Activated CD4-positive, alpha-beta memory T cell treated with anti-CD3 and anti-CD28 coated beads, Interleukin-2, amount 10 ng/mL, durations not matched to agents 7 days and 5 days (primary cell): ENCODE measurements around the gene FBXL15. TPM values are rescaled to one million over a fixed set of nuclear protein-coding genes. Genes with fewer than 3 reads are reported as not detected.

ENCODE experiments used
- CTCF ChIA-PET: fragments of 350-600 bp; sonication (Branson Sonifier 250); formaldehyde crosslinking; loops from one replicate; lab custom pipeline; 2021; ENCODE audit warnings: antibody characterized with exemption, inconsistent platforms; lab: Charles Lee
- POLR2A ChIA-PET: fragments of 350-600 bp; sonication (Branson Sonifier 250); formaldehyde crosslinking; loops from one replicate; lab custom pipeline; 2021; ENCODE audit warnings: antibody characterized with exemption; lab: Charles Lee
- DNase-seq: peaks from one replicate; pipeline ENCODE4 v3.0.0-alpha.2; 2020
- H3K27ac Mint-ChIP-seq: one replicate; pipeline ENCODE4 v1.8.0; 2021; ENCODE audit warnings: mild to moderate bottlenecking, mixed read lengths
- H3K27me3 Mint-ChIP-seq: one replicate; pipeline ENCODE4 v1.8.0; 2021; ENCODE audit warnings: mixed read lengths
- H3K36me3 Mint-ChIP-seq: one replicate; pipeline ENCODE4 v1.8.0; 2021; ENCODE audit warnings: low read depth, mixed read lengths
- H3K4me1 Mint-ChIP-seq: one replicate; pipeline ENCODE4 v1.8.0; 2021; ENCODE audit warnings: mixed read lengths
- H3K4me3 Mint-ChIP-seq: one replicate; pipeline ENCODE4 v1.8.0; 2021; ENCODE audit warnings: mild to moderate bottlenecking, mixed read lengths
- H3K9me3 Mint-ChIP-seq: one replicate; pipeline ENCODE4 v1.8.0; 2021; ENCODE audit warnings: mixed read lengths
- total RNA-seq, 2 experiments: library from RNA; stranded (reverse); gene quantifications; one replicate each; pipeline ENCODE4 v1.2.3, GENCODE V29; 2021

Gene FBXL15
- total RNA-seq, 2 experiments from 2014 or later = 13.5 to 14.3 TPM

DNA sequence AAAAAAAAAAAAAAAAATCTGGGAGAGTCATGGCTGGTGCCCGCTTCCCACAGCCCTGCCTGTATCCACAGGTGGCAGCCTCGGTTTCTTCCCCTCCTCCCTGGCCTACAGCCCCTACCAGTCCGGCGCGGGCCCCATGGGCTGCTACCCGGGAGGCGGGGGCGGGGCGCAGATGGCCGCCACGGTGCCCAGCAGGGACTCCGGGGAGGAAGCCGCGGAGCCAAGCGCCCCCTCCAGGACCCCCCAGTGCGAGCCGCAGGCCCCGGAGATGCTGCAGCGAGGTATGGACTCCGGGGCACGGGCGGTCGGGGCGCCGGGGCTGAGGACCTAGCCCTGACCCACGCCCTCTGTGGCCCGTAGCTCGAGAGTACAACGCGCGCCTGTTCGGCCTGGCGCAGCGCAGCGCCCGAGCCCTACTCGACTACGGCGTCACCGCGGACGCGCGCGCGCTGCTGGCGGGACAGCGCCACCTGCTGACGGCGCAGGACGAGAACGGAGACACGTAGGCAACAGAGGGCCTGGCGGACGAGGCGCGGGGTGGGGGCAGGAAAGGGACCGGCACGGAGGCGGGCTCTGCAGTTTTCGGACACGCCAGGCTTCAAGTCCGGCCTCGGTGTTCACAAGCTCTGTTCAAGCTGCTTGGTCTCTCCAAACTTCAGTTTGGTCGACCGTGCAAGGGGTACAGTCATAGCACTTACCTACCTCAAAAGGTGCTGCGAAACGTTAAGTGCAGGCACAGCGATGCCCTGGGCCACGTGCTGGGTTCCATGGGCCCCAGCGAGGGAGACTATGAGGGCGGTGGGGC, 21.2 kb upstream of the FBXL15 start:
- peak overlapping the region; percentile 66 for H3K4me3 Mint-ChIP-seq
- peaks cover 57% of the 10 kb centered on the region for H3K36me3 Mint-ChIP-seq
- peak; percentile 91 for DNase-seq
- H3K4me1 Mint-ChIP-seq = peaks cover 45% of the 10 kb centered on the region
- CTCF ChIA-PET = interaction anchor here (0.5 to 10.7 kb wide), 36 partner anchors 8 to 590 kb away, joined by 3 to 199 read pairs (median 5); partner anchors contain the start of genes CUEDC2, ELOVL3, FBXL15 and PPRC1
- POLR2A ChIA-PET = interaction anchor here (0.9 to 4.1 kb wide), 9 partner anchors 8 to 246 kb away, joined by 3 to 32 read pairs (median 4); partner anchors contain the start of genes FBXL15 and GBF1
- peak overlapping the region; percentile 63 for H3K27ac Mint-ChIP-seq
- no peaks in the 10 kb centered on the region for H3K27me3 Mint-ChIP-seq
- H3K9me3 Mint-ChIP-seq = no peaks in the 10 kb centered on the region

DNA sequence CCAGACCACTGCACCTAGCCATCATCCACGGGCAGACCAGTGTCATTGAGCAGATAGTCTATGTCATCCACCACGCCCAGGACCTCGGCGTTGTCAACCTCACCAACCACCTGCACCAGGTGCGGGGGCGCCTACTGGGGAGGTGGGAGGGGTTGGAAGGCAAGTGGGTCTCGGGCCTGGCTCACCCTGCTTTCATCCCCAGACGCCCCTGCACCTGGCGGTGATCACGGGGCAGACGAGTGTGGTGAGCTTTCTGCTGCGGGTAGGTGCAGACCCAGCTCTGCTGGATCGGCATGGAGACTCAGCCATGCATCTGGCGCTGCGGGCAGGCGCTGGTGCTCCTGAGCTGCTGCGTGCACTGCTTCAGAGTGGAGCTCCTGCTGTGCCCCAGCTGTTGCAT, 20.6 kb upstream of the FBXL15 start:
- POLR2A ChIA-PET = interaction anchor here (0.7 to 4.1 kb wide), 9 partner anchors 7 to 247 kb away, joined by 3 to 32 read pairs (median 3); partner anchors contain the start of genes FBXL15 and GBF1
- Mint-ChIP-seq H3K4me1 (peaks cover 45% of the 10 kb centered on the region), H3K27me3 (no peaks in the 10 kb centered on the region), H3K27ac (peak overlapping the region; percentile 63), H3K4me3 (peak overlapping the region; percentile 66), H3K36me3 (peaks cover 57% of the 10 kb centered on the region), H3K9me3 (no peaks in the 10 kb centered on the region)
- CTCF ChIA-PET = interaction anchor here (0.6 to 10.7 kb wide), 23 partner anchors 8 to 591 kb away, joined by 3 to 199 read pairs (median 5); partner anchors contain the start of genes ELOVL3, FBXL15 and SUFU
- no peak for DNase-seq

DNA sequence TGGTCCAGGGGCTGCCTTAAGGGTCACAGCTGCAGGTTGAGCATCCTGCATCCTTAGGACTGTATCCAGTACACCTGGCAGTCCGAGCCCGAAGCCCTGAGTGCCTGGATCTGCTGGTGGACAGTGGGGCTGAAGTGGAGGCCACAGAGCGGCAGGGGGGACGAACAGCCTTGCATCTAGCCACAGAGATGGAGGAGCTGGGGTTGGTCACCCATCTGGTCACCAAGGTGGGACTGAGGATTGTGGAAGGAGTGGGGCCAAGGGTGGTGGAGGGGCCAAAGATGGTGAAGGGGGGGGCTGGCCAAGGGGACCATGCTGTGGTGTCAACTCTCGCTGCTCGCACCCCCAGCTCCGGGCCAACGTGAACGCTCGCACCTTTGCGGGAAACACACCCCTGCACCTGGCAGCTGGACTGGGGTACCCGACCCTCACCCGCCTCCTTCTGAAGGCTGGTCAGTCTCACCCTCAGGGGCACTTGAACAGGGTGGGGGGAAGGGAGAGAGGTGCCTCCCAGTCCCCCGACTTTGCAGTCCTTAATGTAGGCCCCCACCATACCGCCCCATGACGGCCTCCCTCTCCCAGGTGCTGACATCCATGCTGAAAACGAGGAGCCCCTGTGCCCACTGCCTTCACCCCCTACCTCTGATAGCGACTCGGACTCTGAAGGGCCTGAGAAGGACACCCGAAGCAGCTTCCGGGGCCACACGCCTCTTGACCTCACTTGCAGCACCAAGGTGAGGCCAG, 19.9 kb upstream of the FBXL15 start:
- no peak for DNase-seq
- POLR2A ChIA-PET = interaction anchor here (0.7 to 4.1 kb wide), 3 partner anchors 20 to 53 kb away, joined by 3 to 32 read pairs (median 3); partner anchors contain the start of gene FBXL15
- Mint-ChIP-seq H3K4me3 (no peak overlapping the region), H3K27ac (no peak overlapping the region), H3K4me1 (peaks cover 43% of the 10 kb centered on the region), H3K9me3 (no peaks in the 10 kb centered on the region), H3K27me3 (no peaks in the 10 kb centered on the region), H3K36me3 (peaks cover 57% of the 10 kb centered on the region)
- CTCF ChIA-PET = interaction anchor here (0.6 to 10.7 kb wide), 9 partner anchors 9 to 231 kb away, joined by 3 to 199 read pairs (median 8); partner anchors contain the start of genes ELOVL3, FBXL15 and SUFU

DNA sequence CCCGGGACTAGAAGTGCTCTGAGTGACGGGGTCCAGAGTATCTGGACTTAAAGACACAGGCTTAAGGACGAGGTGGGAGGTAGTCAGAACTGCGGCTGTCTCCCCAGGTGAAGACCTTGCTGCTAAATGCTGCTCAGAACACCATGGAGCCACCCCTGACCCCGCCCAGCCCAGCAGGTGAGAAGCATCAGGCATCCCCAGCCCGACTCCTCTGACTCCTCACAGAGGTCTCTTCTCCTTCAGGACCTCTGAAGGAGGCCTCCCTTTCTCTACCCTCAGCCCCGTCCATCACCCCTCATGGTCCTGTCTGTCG, 19.3 kb upstream of the FBXL15 start:
- ChIA-PET POLR2A (no interaction called here), CTCF (interaction anchor here (0.6 to 10.7 kb wide), 3 partner anchors 16 to 172 kb away, joined by 3 to 199 read pairs (median 22); partner anchors contain the start of gene ELOVL3)
- DNase-seq = no peak
- Mint-ChIP-seq H3K4me1 (peaks cover 38% of the 10 kb centered on the region), H3K9me3 (no peaks in the 10 kb centered on the region), H3K4me3 (no peak overlapping the region), H3K27me3 (no peaks in the 10 kb centered on the region), H3K36me3 (peaks cover 53% of the 10 kb centered on the region), H3K27ac (no peak overlapping the region)

- ChIA-PET POLR2A (interaction anchor here (2.2 kb wide), 1 partner anchor 19 kb away, joined by 8 read pairs; the partner anchor contains the start of gene FBXL15), CTCF (interaction anchor here (10.7 kb wide), 1 partner anchor 172 kb away, joined by 199 read pairs; the partner anchor contains the start of gene ELOVL3)
- Mint-ChIP-seq H3K4me1 (peaks cover 32% of the 10 kb centered on the region), H3K36me3 (peaks cover 46% of the 10 kb centered on the region), H3K4me3 (no peak overlapping the region), H3K27me3 (peaks cover 2% of the 10 kb centered on the region), H3K9me3 (no peaks in the 10 kb centered on the region), H3K27ac (no peak overlapping the region)
- no peak for DNase-seq
Measured at GRCh38 chr10:102401735-102402511, 18.7 kb upstream of the FBXL15 start.

- Mint-ChIP-seq H3K27ac (no peak overlapping the region), H3K4me1 (peaks cover 27% of the 10 kb centered on the region), H3K36me3 (peaks cover 41% of the 10 kb centered on the region), H3K9me3 (no peaks in the 10 kb centered on the region), H3K27me3 (peaks cover 5% of the 10 kb centered on the region), H3K4me3 (no peak overlapping the region)
- ChIA-PET POLR2A (interaction anchor here (1.5 to 2.2 kb wide), 3 partner anchors 10 to 49 kb away, joined by 4 to 8 read pairs (median 5); partner anchors contain the start of genes C10orf95 and FBXL15), CTCF (interaction anchor here (1.4 to 10.7 kb wide), 4 partner anchors 8 to 173 kb away, joined by 5 to 199 read pairs (median 13); partner anchors contain the start of genes ELOVL3, FBXL15 and NFKB2)
- no peak for DNase-seq
Measured at GRCh38 chr10:102402512-102402896, 18.1 kb upstream of the FBXL15 start.

GRCh38 chr10:102403115-102403514, 17.5 kb upstream of the FBXL15 start:
- Mint-ChIP-seq H3K4me1 (peaks cover 23% of the 10 kb centered on the region), H3K27ac (no peak overlapping the region), H3K27me3 (peaks cover 11% of the 10 kb centered on the region), H3K36me3 (peaks cover 34% of the 10 kb centered on the region), H3K9me3 (no peaks in the 10 kb centered on the region), H3K4me3 (no peak overlapping the region)
- ChIA-PET POLR2A (interaction anchor here (1.2 to 2.2 kb wide), 4 partner anchors 10 to 48 kb away, joined by 3 to 8 read pairs (median 4); partner anchors contain the start of genes C10orf95 and FBXL15), CTCF (interaction anchor here (0.6 to 2.2 kb wide), 15 partner anchors 8 to 396 kb away, joined by 3 to 17 read pairs (median 4); partner anchors contain the start of genes CUEDC2, FBXL15 and NFKB2)
- DNase-seq = no peak

GRCh38 chr10:102404361-102405107, 16.1 kb upstream of the FBXL15 start:
- ChIA-PET CTCF (interaction anchor here (0.7 to 2.2 kb wide), 12 partner anchors 11 to 238 kb away, joined by 3 to 17 read pairs (median 4); partner anchors contain the start of genes CUEDC2 and FBXL15), POLR2A (interaction anchor here (0.7 to 1.9 kb wide), 12 partner anchors 8 to 233 kb away, joined by 3 to 6 read pairs (median 4); partner anchors contain the start of genes C10orf95, FBXL15 and NFKB2)
- Mint-ChIP-seq H3K27me3 (peaks cover 18% of the 10 kb centered on the region), H3K9me3 (no peaks in the 10 kb centered on the region), H3K27ac (no peak overlapping the region), H3K4me3 (no peak overlapping the region), H3K4me1 (peaks cover 19% of the 10 kb centered on the region), H3K36me3 (peaks cover 27% of the 10 kb centered on the region)
- DNase-seq = no peak

DNA sequence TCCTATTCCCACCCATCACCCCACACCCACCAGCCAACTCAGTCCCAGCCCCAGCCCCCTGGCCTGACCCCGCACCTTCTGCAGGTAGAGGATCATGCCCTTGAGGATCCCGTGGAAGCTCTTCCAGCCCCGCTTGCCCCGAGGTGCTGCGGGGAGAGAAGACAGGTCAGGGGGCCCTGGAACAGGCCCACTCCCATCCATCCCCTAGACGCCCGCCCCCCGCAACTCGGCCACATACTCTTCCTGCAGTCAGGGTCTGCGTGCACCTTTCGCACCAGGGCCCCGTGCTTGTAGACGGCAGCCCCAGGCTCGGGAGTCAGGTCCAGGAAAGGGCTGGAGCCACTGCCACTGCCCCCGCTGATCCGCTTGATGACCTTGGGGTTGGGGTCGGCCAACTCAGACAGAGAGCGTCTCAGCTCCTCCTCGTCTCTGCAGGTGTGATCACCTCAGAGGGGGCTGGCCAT, 15.5 kb upstream of the FBXL15 start:
- H3K9me3 Mint-ChIP-seq = no peaks in the 10 kb centered on the region

GRCh38 chr10:102405632-102406031, 15.0 kb upstream of the FBXL15 start:
- H3K4me3 Mint-ChIP-seq = no peak overlapping the region
- no peaks in the 10 kb centered on the region for H3K9me3 Mint-ChIP-seq
- ChIA-PET CTCF (interaction anchor here (1.0 to 1.7 kb wide), 2 partner anchors 27 to 236 kb away, joined by 3 to 5 read pairs; partner anchors contain the start of gene CUEDC2), POLR2A (interaction anchor here (1.0 to 1.3 kb wide), 3 partner anchors 8 to 67 kb away, joined by 3 to 6 read pairs (median 3); partner anchors contain the start of gene NFKB2)
- peaks cover 15% of the 10 kb centered on the region for H3K4me1 Mint-ChIP-seq
- H3K27ac Mint-ChIP-seq = no peak overlapping the region
- peaks cover 26% of the 10 kb centered on the region for H3K27me3 Mint-ChIP-seq
- H3K36me3 Mint-ChIP-seq = peaks cover 20% of the 10 kb centered on the region
- no peak for DNase-seq

More for the DNA sequence above, 15.5 kb upstream of the FBXL15 start:
- Mint-ChIP-seq H3K4me3 (no peak overlapping the region), H3K36me3 (peaks cover 25% of the 10 kb centered on the region), H3K27me3 (peaks cover 24% of the 10 kb centered on the region), H3K4me1 (peaks cover 19% of the 10 kb centered on the region), H3K27ac (no peak overlapping the region)
- ChIA-PET POLR2A (interaction anchor here (0.9 to 1.3 kb wide), 8 partner anchors 8 to 178 kb away, joined by 3 to 6 read pairs (median 3); partner anchors contain the start of genes FBXL15 and NFKB2), CTCF (interaction anchor here (1.7 kb wide), 2 partner anchors 28 to 235 kb away, joined by 4 to 5 read pairs; partner anchors contain the start of gene CUEDC2)
- DNase-seq = no peak
